NCI-H748 (cell line): ENCODE data around the gene ASIC2.
A peak's percentile ranks its signal among the peaks of the same experiment; 100 is the strongest.

Source experiments
- DNase-seq: peaks from one replicate; lab custom pipeline; 2025; ENCODE audit not compliant: unreplicated experiment; lab: John Stamatoyannopoulos, UW

The ASIC2 gene

GRCh38 chr17:33290253-33290652 lies 2.8 kb downstream of the ASIC2 start:
- DNase-seq = no peak

DNA sequence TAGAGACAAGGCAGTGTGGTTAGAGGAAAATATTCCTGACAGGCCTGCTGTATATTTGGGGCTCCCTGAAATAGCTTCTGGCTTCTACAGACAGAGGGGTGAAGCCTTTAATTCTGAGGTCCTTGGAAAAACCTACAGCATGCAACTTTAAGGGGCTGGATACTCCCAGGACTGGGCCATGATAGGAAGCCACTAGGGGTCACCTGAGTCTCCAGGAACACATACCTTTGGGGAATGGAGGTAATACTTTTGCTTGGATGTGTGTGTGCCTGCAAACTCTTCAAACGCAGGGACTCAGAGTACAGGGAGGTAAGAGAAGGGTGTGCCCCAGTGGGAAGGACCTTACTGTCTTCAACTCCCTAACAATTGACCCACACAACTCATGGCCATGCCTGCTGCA lies 4.1 kb downstream of the ASIC2 start:
- no peak for DNase-seq

DNA sequence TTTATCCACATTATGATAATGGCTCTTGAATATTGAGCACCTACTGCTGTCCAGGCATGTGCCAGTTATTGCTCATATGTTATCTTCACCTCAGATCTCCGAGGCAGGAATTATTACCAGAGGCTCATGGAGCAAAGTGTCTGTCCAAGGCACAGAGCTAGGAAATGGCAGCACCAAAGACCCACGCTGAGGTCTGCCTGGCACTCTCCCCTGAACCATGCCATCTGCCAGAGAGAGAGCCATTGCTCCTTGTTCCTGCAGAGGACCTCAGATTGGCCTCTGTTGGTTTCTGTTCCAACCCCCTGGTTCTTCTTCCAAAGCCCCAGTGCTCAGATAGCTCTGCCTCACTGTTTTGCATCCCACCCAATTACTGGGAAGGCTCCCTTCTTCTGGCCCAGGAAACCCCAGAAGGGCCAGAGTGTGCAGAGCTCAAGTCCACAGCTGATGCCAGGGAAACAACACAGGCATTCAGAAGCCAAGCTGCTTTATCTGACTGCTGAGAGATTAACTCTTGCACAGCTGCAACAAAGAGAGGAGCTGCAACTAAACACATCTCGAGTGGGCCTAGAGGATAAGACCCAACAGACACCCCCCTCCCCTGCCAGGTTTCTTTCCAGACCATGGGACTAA lies 5.9 kb downstream of the ASIC2 start:
- no peak for DNase-seq

- DNase-seq = no peak
Measured at GRCh38 chr17:33285413-33285812, 7.7 kb downstream of the ASIC2 start.

GRCh38 chr17:33284022-33284421 lies 9.1 kb downstream of the ASIC2 start:
- DNase-seq = peak; percentile 6

DNA sequence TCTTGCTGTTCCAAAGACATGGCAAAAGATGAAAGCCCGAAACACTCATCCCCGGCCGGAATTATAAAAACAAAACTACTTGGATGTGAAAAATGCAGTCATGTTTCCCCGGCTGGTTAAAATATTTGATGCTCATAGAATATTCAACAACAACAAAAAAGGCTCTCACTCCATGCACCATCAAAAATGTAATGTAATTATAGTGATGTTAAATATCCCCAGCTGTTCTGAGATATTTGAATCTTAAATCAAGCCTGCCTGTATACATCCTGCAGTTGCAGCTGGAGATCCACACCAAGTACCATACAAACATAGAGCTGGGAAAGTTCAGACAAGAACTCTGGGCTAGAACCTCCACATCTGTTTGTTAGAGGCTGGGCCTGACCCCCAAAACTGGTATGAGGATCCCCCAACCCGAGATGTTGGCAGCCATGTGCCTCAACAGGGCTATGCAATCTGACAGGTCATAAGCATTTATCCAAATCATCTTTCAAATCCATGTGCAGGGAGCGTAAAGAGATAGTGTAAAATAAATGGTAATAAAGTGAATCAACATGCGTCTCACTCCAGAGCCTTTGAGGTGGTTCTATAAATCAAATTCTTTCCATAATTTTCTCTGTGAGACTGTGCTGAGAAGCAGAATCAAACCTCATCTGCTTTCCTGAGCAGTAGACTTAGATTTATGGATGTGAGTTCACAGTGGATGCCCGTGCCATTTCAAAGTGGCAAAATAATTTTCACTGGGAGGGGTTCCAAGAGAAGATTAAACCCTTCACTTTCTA lies 12.7 kb downstream of the ASIC2 start:
- no peak for DNase-seq

- no peak for DNase-seq
Measured at GRCh38 chr17:33277436-33278100, 15.5 kb downstream of the ASIC2 start.

DNA sequence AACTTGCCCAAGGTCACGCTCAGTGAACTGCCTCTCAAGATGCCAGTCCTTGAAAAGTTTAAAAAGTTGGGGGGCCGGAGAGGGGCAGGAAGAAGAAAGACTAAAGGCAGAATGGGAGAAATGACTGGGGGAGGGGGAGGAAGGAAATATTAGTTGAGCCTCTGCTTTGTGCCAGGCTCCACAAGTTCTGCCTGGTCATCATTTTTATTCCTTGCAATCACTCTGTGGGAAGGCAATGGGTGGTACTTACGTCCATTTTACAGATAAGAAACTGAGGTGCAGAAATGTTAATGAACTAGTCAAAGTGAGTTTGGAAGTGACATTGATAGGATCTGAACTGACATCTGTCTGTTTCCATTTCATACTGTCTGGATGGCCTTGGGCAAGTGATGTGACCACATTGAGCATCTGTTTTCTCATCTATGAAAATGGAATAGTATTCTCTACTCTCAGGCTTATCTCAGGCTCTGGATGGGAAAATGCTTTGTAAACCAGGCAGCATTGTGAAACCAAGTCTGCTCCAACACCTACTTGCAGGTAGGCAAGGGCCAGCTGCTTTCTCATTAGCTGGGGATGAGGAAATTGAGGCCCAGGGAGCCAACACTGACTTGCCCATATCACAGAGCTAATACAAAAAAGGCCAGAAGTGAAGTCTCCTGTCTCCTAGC lies 19.2 kb downstream of the ASIC2 start:
- DNase-seq = no peak

GRCh38 chr17:33273271-33273670 lies 19.8 kb downstream of the ASIC2 start:
- no peak for DNase-seq

DNA sequence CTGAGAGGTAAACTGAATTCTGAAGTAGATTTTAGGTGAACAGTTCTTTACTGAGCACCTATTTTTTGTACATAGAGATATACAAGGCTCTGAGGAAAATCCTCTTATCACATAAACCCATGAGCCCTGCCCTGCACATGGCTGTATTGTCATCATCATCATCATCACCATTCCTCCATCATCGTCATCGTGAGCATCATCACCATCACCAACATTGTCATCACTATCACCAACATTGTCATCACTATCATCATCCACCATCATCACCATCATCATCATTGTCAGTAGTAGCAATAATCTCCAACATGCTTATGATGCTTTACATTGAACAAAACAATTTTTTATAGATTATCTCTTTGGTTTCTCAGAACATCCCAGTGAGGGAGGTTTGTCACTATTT lies 20.7 kb downstream of the ASIC2 start:
- no peak for DNase-seq

GRCh38 chr17:33269337-33270060 lies 23.6 kb downstream of the ASIC2 start:
- no peak for DNase-seq

DNA sequence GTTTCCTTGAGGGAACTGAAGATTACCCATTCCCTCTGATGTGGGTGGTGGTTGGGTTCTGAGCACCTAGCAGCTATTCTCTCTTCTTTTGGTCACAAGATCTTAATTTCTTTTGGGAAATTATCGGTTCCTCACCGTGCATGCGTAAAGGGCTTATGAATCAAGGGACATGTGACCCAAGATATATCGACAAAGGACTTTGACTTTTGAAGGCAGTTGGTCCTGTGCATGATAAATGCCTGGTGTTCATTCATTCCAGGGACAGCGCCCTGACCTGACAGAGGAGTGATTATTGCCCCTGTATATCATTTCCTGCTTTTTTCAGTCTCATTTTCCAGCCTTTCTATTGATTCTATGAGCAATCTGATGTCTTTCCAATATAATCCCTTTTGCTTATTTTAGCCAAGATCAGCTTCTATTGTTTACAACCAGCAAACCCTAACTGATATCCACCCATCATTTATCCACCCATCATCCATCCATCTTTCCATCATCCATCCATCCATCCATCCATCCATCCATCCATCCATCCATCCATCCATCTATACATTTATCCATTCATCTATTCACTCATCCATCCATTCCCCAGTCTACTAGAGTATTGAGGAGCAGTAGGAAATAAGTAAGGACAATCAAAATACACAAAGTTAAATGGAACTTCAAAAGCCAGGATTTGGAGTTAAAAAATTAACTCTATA lies 25.1 kb downstream of the ASIC2 start:
- DNase-seq = no peak

DNA sequence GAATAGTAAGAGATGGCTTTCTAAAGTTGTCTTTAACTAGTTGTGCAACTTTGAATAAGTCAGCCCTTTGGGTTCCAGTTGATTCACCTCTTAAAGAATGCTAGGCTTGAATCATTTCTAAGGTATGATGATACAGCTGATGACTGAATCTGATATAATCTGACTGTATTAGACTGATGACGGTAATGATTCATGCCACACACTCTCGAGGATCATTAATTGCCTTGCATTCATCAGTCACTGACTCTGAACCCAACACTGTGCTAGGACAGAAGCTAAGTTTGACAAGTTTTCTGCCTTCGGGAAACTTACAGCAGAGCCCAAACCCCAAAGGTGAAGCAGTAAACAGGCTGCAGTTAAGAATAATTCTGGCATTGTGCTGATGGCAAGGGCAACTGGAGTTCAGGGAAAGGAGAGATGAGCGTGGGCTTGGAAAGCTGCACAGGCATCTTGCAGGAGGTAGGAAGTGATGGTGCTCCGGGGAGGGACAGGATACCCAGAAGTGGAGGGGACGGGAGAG lies 25.8 kb downstream of the ASIC2 start:
- DNase-seq = no peak

- DNase-seq = no peak
Measured at GRCh38 chr17:33266611-33267010, 26.5 kb downstream of the ASIC2 start.

DNA sequence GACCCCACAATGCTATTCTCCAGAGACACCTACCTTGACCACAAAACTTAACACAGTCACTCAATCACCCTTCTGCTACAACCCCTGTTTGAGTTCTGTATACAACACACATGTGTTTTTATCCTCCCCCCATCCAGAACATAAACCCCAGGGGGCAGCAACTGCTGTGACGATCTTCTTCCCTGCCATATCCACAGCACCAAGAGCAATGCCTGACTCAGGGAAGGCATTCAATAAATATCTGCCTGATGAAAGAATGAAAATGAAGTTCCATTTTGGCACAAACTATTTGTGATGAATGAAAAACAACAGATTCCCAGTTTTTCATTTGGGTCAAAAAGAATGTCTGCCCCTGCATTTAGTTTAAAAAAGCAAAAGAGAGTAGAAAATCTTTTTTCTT lies 27.0 kb downstream of the ASIC2 start:
- no peak for DNase-seq

DNA sequence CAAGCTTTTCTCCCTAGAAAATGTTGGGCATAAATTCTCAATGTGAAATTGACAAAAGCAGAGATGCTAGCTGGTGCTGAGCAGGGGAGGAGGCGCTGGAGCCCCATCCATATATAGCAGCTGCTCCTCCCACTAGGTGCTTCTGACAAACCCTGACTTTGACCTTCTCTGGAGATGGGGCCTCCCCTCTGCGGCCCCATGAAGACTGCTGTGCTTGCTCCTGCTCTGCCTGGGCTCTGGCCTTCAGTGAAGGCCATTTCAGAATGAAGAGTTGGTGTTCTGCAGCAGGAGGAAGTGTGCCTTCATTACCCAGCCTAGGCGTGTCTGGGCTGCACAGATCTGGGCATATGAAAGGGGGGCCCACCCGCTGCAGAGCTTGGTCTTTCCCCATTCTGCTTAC lies 29.7 kb downstream of the ASIC2 start:
- no peak for DNase-seq

DNA sequence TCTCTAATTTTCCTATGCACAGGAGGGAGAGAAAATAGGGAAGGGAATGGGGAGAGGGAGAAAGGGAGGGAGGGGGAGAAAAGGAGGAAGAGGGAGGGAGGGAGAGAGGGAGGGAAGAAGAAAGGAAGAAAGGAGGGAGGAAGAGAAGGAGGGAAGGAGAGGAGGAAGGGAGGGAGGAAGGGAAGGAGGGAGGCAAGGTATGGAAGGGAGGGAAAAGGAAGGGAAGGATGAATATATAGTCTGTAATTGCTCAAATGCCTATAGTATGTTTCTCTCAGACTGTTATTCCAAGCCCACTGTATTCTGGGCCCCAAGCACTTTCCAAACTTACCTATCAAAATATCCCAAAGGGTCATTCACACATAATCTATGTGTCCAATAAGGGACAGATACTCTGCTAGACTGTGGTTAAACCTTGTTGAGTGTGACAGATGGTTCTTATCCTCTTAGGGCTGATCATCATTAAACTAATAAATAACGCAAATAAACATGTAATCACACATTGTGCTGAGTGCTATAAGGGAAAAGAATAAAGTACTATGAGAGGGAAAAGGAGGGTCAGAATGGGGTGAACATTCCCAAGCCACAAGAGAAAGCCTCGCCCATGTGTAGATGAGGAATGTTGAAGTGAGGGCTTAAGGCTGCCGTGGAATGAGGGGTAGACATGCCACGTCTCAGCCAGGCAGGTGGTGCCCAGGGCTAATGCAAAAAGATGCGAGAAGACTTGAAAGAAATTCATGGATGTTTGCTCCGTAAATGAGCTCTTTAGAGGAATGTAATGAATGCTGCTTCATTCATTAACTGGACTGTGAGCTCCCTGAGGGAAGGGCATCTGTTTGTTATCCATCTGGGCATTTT lies 30.6 kb downstream of the ASIC2 start:
- no peak for DNase-seq

- DNase-seq = no peak
Measured at GRCh38 chr17:33261820-33262219, 31.3 kb downstream of the ASIC2 start.

- peak; percentile 17 for DNase-seq
Measured at GRCh38 chr17:33260638-33261037, 32.5 kb downstream of the ASIC2 start.
